HG03196 (cell line): Measurements from ENCODE around the gene SPECC1L.

Experiments
- ATAC-seq: cut with Tn5 transposase; IDR thresholded peaks from one replicate; pipeline ENCODE4 v1.9.1; 2021; ENCODE audit not compliant: unreplicated experiment

Gene SPECC1L

DNA sequence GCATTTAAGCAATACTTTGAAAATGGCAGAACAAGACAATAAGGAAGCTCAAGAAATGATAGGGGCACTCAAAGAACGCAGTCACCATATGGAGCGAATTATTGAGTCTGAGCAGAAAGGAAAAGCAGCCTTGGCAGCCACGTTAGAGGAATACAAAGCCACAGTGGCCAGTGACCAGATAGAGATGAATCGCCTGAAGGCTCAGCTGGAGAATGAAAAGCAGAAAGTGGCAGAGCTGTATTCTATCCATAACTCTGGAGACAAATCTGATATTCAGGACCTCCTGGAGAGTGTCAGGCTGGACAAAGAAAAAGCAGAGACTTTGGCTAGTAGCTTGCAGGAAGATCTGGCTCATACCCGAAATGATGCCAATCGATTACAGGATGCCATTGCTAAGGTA lies 51.9 kb downstream of the SPECC1L start:
- ATAC-seq = no peak

GRCh38 chr22:24323233-24323632 lies 52.6 kb downstream of the SPECC1L start:
- ATAC-seq = no peak

GRCh38 chr22:24323695-24324094 lies 53.1 kb downstream of the SPECC1L start:
- ATAC-seq = no peak

DNA sequence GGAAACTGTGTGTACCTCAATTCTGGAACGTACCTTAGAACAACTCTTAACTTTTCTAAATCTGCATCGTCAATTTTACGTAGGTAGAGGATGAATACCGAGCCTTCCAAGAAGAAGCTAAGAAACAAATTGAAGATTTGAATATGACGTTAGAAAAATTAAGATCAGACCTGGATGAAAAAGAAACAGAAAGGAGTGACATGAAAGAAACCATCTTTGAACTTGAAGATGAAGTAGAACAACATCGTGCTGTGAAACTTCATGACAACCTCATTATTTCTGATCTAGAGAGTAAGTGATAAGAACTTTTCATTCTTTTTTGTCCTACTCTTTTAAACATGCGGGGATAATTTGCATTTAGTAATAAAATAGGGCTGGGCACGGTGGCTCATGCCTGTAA lies 53.5 kb downstream of the SPECC1L start:
- ATAC-seq = no peak

DNA sequence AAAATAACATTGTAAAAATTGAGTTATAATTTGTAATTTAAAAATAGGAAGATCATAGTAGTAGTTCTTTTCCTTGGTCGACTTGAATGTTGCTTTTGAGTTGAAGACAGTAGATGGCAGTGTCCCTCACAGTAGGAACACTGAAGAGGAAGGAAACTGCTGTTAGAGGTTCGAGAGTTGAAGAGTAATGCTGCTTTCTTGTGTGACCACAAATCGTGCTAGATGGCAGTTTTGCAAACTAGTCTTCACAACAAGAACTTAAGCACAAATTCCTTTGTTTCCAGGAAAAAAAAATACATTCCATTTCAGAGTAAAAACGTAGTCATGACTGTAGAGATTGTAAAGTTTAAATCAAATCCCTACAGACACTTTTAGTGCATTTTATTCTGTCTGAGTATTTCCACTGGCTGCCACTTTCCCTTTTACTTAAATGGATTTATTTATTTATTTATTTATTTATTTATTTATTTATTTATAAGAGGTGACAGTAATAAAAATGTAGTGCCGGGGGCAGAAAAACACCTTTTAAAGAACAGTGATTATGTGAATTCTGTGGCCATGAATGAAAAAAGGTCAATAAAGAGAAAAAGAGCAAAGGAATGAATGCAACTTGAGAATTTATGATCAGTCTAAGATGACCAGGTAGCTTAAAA lies 54.6 kb downstream of the SPECC1L start:
- peak; percentile 61 for ATAC-seq

DNA sequence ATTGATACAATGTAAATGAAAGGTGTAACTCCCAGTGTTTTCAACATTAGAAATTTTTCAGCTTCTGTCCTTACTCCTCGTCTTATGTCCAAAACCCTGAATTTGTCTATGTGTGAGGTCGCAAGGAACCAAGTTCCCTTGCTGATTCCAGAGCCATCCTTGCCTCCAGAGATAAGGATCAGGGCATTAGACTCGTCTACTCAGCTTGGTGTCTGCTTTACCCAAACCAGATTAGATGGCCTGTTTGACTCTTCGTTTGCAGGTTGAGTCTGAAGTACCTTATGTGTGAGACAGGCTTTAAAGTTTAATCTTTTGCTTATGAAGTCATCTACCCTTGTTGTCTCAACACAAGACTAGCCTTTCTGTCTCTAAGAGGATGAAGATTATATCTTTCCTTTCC lies 55.6 kb downstream of the SPECC1L start:
- no peak for ATAC-seq

GRCh38 chr22:24327832-24328231 lies 57.2 kb downstream of the SPECC1L start:
- ATAC-seq = no peak

DNA sequence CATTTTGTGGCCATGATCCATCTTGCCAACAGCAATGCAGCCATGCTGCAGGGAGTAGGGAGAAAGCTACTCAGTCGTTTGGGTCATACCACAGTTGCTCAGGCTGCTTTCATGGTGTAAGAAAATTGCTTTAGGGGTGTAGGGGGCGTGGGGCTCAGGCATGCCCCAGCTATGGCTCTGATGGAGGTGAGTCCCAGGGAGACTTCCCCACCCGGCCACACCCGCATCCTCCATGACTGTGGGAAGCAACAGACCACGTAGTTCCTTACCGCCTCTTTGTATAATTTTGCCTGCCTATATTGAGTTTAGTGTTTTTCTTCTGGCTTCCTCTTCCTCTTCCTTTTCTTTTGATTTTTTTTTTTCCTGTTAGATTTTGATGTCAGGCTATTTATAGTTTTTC lies 58.8 kb downstream of the SPECC1L start:
- no peak for ATAC-seq

DNA sequence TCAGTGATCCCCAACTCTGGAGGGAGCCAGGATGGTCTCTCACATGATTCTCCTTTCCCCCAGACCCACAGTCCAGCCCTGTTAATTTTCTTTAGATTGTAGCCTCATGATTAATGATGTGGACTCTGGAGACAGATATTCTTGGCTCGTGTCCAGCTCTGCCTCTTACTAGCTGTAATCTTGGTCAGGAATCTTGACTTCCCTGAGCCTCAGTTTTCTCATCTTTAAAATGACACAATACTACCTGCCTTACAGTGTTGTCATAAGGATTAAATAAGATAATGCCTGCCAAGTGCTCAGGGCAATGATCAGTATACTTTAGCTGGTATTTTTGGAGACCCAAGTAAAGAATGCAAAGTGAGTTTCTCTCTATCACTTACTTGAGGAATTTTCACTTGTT lies 60.0 kb downstream of the SPECC1L start:
- ATAC-seq = no peak

DNA sequence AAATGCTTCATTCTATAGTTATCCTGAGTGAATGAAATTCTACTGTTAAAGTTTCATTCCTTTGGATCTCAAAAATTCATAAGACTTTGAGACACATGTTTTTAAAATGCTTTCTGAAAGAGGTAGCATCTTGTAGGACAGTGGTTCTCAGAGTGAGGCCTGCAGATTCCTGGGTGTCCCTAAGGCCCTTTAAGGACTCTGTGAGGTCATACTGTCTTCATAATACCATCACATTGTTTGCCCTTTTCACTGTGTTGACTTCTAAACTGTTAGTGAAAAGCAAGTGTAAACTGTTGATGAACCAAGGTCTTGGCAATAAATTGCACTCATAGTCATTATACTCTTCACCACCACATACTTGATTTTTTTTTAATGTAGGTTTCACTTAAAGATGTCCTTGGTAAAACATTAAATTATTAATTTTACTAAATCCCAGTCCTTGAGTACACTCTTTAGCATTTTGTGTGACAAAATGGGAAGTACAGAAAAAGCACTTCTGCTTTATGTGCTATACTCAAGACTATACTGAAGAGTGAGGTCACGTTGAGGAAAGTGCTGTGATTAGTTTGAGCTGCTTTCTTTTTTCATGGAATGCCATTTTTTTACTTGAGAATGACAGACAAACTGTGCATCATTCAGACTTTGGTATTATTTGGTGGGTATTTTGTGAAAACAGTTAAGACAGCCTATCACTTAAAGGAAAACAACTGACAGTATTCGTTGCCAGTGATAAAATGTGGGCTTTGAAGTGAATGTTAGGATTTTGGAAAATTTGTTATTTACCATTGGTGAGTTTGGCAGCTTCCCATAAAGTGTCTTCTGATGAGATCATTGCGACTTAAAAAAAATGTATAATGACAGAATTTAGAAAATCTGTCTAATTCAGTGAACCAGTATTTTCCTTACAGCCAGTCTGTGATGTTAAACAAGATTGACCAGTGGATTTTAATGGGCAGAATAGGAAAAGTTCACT lies 61.1 kb downstream of the SPECC1L start:
- ATAC-seq = no peak

- no peak for ATAC-seq
Measured at GRCh38 chr22:24333301-24333700, 62.7 kb downstream of the SPECC1L start.

- no peak for ATAC-seq
Measured at GRCh38 chr22:24335496-24335895, 64.9 kb downstream of the SPECC1L start.

- no peak for ATAC-seq
Measured at GRCh38 chr22:24337894-24338645, 67.4 kb downstream of the SPECC1L start.

DNA sequence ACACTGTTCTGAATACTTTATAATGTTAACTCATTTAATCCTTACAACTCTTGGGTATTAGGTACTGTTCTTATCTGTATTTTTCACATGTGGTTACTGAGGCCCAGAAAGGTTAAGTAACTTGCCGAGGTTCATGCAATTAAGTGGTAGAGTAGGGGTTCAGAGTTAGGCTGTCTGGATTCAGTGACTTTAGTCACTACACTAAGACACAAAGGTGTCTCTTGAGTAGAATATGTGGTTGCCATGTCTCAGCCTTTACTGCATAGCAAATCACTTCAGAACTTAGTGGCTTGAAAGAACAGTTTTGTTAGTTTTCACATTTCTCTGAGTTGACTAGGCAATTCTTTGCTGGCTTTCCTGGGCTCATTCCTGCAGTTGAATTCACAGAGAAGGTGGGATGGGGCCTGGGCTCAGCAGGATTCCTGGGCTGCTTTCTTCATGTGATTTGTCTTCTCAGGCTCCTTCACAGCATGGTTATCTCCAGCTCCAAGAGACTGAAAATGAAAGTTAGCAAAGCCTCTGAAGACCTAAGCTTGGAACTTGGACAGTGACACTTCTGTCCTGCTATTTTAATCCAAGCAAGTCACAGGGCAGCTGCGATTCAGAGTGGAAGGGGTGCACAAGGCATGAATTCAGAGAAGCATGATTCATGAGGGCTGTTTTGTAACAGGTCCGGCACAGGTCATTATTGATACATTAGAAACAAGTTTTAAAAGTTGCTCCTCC lies 68.3 kb downstream of the SPECC1L start:
- ATAC-seq = no peak

- no peak for ATAC-seq
Measured at GRCh38 chr22:24339452-24339747, 68.8 kb downstream of the SPECC1L start.

- no peak for ATAC-seq
Measured at GRCh38 chr22:24341627-24342026, 71.0 kb downstream of the SPECC1L start.

- ATAC-seq = no peak
Measured at GRCh38 chr22:24350627-24351026, 80.0 kb downstream of the SPECC1L start.

GRCh38 chr22:24353121-24353520 lies 82.5 kb downstream of the SPECC1L start:
- no peak for ATAC-seq

DNA sequence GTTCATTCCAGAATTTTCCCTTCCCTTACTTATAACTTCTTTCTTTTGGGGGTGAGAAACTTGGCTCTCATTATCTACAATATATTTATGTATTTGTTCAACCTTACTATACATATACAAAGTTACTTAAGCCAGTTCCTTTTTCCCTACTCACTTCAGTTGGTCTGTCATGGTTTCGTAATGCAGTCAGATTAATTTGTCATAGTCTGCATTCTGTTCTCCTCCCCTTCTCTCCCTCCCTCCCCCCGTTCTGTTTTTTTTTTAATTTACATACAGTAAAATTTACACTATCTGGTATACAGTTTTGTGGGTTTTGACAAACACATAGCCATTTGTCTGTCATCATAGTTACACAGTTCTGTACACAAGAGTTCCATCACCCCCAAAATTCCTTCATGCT lies 84.9 kb downstream of the SPECC1L start:
- no peak for ATAC-seq

- ATAC-seq = no peak
Measured at GRCh38 chr22:24357547-24357946, 86.9 kb downstream of the SPECC1L start.
